HCT116 (cell line): ENCODE results near the gene HSD3B7. TPM values are rescaled to one million over a fixed set of nuclear protein-coding genes. Genes with fewer than 3 reads are reported as not detected.

ENCODE experiments used
- ATAC-seq: fragments of 200-7000 bp; cut with Tn5 transposase; 2 replicates; pipeline ENCODE4 v1.9.1; 2020; ENCODE audit warnings: mild to moderate bottlenecking, moderate library complexity
- BruUV-seq: library from RNA; stranded (reverse); fragments of 400-500 nt; replicated peaks from 2 replicates; lab custom pipeline; 2021; lab: Mats Ljungman, UMichigan
- CTCF ChIA-PET: fragments of 300-600 bp; sonication (Branson Sonifier 250); formaldehyde crosslinking; loops from one replicate; lab custom pipeline; 2021; ENCODE audit warnings: antibody characterized with exemption; lab: Charles Lee
- POLR2A ChIA-PET: fragments of 300-600, 350-600 bp; sonication (Branson Sonifier 250); formaldehyde crosslinking; loops from one replicate; lab custom pipeline; 2021; ENCODE audit warnings: antibody characterized with exemption; lab: Charles Lee
- RAD21 ChIA-PET, 2 experiments: fragments of 300-600 bp; sonication (Branson Sonifier 250); formaldehyde crosslinking; loops; one replicate each; lab custom pipeline; 2023; ENCODE audit warnings: low total read pairs in 2 of 2; ENCODE audit not compliant: uncharacterized antibody in 2 of 2, unreplicated experiment in 2 of 2, low non-redundant PET in 1 of 2; lab: Charles Lee
- DNase-seq: peaks from one replicate; pipeline ENCODE4 v3.0.0-alpha.2; 2010; ENCODE audit warnings: low read depth, low spot score
- H2AFZ ChIP-seq: fragments of 200-600 bp; shearing (Covaris generic), sonication (generic); 2 replicates; pipeline ENCODE4 v1.6.1; 2017; ENCODE audit warnings: low read depth, mixed run types, mixed read lengths, antibody characterized with exemption, low read length; ENCODE audit not compliant: poor library complexity, severe bottlenecking
- H3K27ac ChIP-seq: 2 replicates; pipeline ENCODE4 v1.5.1; 2012; ENCODE audit warnings: low read depth, low read length
- H3K27me3 ChIP-seq: fragments of 200-600 bp; sonication (generic); 2 replicates; pipeline ENCODE4 v1.6.1; 2016; ENCODE audit warnings: mixed run types, low read length, mixed read lengths; ENCODE audit not compliant: insufficient read depth
- H3K36me3 ChIP-seq, 2 experiments: fragments of 200-500 bp in 1 of 2; fragments of 200-600 bp in 1 of 2; sonication (Bioruptor generic) in 1 of 2; sonication (generic) in 1 of 2; 2 replicates each; pipeline versions ENCODE4 v1.5.1 to v1.6.1; 2014 to 2016; ENCODE audit warnings: low read length in 2 of 2, inconsistent platforms in 1 of 2, mixed read lengths in 1 of 2, mixed run types in 1 of 2; ENCODE audit not compliant: insufficient read depth in 2 of 2, control insufficient read depth in 1 of 2
- H3K4me1 ChIP-seq, 2 experiments: fragments of 200-600 bp in 1 of 2; sonication (generic) in 1 of 2; 2 replicates each; pipeline versions ENCODE4 v1.5.1 to v1.6.1; 2012 to 2017; ENCODE audit warnings: low read length in 2 of 2, inconsistent platforms in 1 of 2, mild to moderate bottlenecking in 1 of 2, mixed read lengths in 1 of 2, mixed run types in 1 of 2, moderate library complexity in 1 of 2; ENCODE audit not compliant: insufficient read depth in 2 of 2, control insufficient read depth in 1 of 2
- H3K4me2 ChIP-seq: fragments of 200-600 bp; sonication (generic); 2 replicates; pipeline ENCODE4 v1.6.1; 2017; ENCODE audit warnings: mixed run types, low read length, mixed read lengths
- H3K4me3 ChIP-seq, 2 experiments: fragments of 200-600 bp in 1 of 2; sonication (generic) in 1 of 2; replicated peaks in 1 of 2; 2 replicates each; pipeline ENCODE4 v1.5.1; 2011 to 2016; ENCODE audit warnings: low read length in 2 of 2, control low read depth in 1 of 2, low read depth in 1 of 2, mild to moderate bottlenecking in 1 of 2, mixed read lengths in 1 of 2, mixed run types in 1 of 2
- H3K79me2 ChIP-seq: fragments of 200-600 bp; sonication (generic); 2 replicates; pipeline ENCODE4 v1.6.1; 2017; ENCODE audit warnings: mild to moderate bottlenecking, mixed run types, low read length, moderate library complexity, mixed read lengths; ENCODE audit not compliant: insufficient read depth
- H3K9ac ChIP-seq: fragments of 200-600 bp; sonication (generic); 2 replicates; pipeline ENCODE4 v1.6.1; 2016; ENCODE audit warnings: low read length, mixed read lengths
- H3K9me2 ChIP-seq: fragments of 200-600 bp; sonication (generic), shearing (Covaris generic); 2 replicates; pipeline ENCODE4 v1.6.1; 2017; ENCODE audit warnings: mixed run types, mild to moderate bottlenecking, moderate library complexity; ENCODE audit not compliant: insufficient read depth
- H3K9me3 ChIP-seq, 2 experiments: fragments of 200-500 bp in 1 of 2; fragments of 200-600 bp in 1 of 2; sonication (Bioruptor generic) in 1 of 2; sonication (generic) in 1 of 2; 2 replicates each; pipeline ENCODE4 v1.6.1; 2014 to 2017; ENCODE audit warnings: low read length in 2 of 2, mixed read lengths in 2 of 2, inconsistent platforms in 1 of 2, low read depth in 1 of 2, mild to moderate bottlenecking in 1 of 2, mixed run types in 1 of 2, moderate library complexity in 1 of 2; ENCODE audit not compliant: control insufficient read depth in 1 of 2, insufficient read depth in 1 of 2
- H4K20me1 ChIP-seq: fragments of 200-600 bp; sonication (generic), shearing (Covaris generic); 2 replicates; pipeline ENCODE4 v1.6.1; 2017; ENCODE audit warnings: mixed run types, mild to moderate bottlenecking, moderate library complexity; ENCODE audit not compliant: insufficient read depth
- EGR1 ChIP-seq: IDR thresholded peaks from 2 replicates; pipeline ENCODE4 v1.6.1; 2012; ENCODE audit warnings: low read depth
- EZH2phosphoT487 ChIP-seq: fragments of 200-600 bp; IDR thresholded peaks from 2 replicates; pipeline ENCODE4 v1.6.1; 2018; ENCODE audit warnings: antibody characterized with exemption, borderline replicate concordance
- POLR2A ChIP-seq: IDR thresholded peaks from 2 replicates; pipeline ENCODE4 v1.7.0; 2011; ENCODE audit warnings: borderline replicate concordance; ENCODE audit not compliant: insufficient read depth, insufficient read length; ENCODE audit errors: extremely low read depth
- SIN3A ChIP-seq: IDR thresholded peaks from 2 replicates; pipeline ENCODE4 v1.6.1; 2012; ENCODE audit warnings: low read depth
- SP1 ChIP-seq: IDR thresholded peaks from 2 replicates; pipeline ENCODE4 v1.6.1; 2012; ENCODE audit warnings: low read depth
- SRF ChIP-seq: IDR thresholded peaks from 2 replicates; pipeline ENCODE4 v1.6.1; 2012; ENCODE audit warnings: low read depth
- ZNF274 ChIP-seq: fragments of 200-500 bp; sonication (Bioruptor generic); IDR thresholded peaks from 2 replicates; pipeline ENCODE4 v1.6.1; 2014; ENCODE audit warnings: mild to moderate bottlenecking, low read depth, low read length, inconsistent platforms
- intact Hi-C: fragments of 100-400 bp; cut with micrococcal nuclease; formaldehyde crosslinking; loops from 2 replicates; pipeline ENCODE4 v1.10.0; 2022
- total RNA-seq: library from RNA; stranded (reverse); gene quantifications from one replicate; pipeline ENCODE4 v1.2.1, GENCODE V29; 2021; ENCODE audit not compliant: unreplicated experiment
- TF ChIP-seq, protein P1 (sequence below): IDR thresholded peaks from 2 replicates; pipeline ENCODE4 v1.6.1; 2012
- TF ChIP-seq, protein P2 (sequence below): IDR thresholded peaks from 2 replicates; pipeline ENCODE4 v1.6.1; 2011; ENCODE audit warnings: mild to moderate bottlenecking, low read length, moderate library complexity; ENCODE audit not compliant: insufficient replicate concordance; ENCODE audit errors: extremely low read depth

HSD3B7 gene
- total RNA-seq, 1 experiment from 2014 or later, result 8.6 TPM

DNA sequence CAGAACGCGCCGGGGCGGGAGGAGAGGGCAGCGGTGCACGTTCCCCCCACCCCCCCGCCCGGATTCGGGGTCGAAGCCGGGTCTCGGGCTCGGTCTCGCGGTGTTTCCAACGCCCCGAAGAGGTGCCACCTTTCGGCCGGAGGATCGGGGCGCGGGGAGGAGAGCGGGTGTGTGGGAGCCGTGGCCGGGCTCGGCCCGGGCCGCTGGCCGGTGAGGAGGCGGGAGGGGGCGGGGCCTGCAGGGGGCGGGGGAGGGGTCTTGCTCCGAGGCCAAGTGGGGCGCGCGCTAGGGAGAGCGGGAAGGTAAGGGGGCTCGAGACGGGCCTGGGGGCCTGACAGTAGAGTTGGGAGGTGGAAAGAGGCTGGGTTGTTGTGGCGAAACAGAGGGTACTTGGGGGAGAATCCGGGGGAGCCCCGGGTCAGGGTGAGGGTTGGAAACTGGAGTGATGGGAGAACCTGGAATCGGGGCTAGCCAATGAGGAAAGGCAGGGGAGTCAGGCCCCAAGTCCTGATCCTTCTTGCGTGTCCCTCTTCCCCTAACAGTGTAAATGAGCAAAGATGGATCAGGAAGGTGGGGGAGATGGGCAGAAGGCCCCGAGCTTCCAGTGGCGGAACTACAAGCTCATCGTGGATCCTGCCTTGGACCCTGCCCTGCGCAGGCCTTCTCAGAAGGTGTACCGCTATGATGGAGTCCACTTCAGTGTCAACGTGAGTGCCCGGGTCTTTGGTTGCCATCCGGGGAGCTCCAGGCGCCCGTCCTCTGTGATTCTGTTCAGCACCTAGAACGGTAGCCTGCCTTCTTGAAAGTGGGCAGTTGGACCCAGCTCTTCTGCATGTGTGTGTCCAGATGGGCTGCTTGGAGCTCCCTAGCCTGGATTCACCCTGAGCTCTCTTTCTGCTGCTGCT lies 26.6 kb upstream of the HSD3B7 start:
- Histone ChIP-seq H3K9ac (peak overlapping the region; percentile 88), H3K9me2 (no peaks in the 10 kb centered on the region), H2AFZ (no peak overlapping the region), H3K27ac (peak overlapping the region; percentile 100), H3K79me2 (peaks cover 28% of the 10 kb centered on the region), H3K27me3 (no peaks in the 10 kb centered on the region), H3K36me3 (peaks cover 39 to 43% of the 10 kb centered on the region in 2 experiments), H3K9me3 (no peaks in the 10 kb centered on the region), H3K4me2 (peak overlapping the region; percentile 90), H4K20me1 (no peaks in the 10 kb centered on the region), H3K4me1 (peaks cover 21 to 28% of the 10 kb centered on the region in 2 experiments), H3K4me3 (peak overlapping the region; percentile 74 to 88)
- RAD21 ChIA-PET, result no interaction called here
- TF ChIP-seq EGR1, result no peak
- TF ChIP-seq, protein P1, sequence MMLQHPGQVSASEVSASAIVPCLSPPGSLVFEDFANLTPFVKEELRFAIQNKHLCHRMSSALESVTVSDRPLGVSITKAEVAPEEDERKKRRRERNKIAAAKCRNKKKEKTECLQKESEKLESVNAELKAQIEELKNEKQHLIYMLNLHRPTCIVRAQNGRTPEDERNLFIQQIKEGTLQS, result no peak
- TF ChIP-seq EZH2phosphoT487, result no peak
- TF ChIP-seq SRF, result no peak
- TF ChIP-seq SP1, result no peak
- TF ChIP-seq SIN3A, result no peak
- TF ChIP-seq, protein P2, sequence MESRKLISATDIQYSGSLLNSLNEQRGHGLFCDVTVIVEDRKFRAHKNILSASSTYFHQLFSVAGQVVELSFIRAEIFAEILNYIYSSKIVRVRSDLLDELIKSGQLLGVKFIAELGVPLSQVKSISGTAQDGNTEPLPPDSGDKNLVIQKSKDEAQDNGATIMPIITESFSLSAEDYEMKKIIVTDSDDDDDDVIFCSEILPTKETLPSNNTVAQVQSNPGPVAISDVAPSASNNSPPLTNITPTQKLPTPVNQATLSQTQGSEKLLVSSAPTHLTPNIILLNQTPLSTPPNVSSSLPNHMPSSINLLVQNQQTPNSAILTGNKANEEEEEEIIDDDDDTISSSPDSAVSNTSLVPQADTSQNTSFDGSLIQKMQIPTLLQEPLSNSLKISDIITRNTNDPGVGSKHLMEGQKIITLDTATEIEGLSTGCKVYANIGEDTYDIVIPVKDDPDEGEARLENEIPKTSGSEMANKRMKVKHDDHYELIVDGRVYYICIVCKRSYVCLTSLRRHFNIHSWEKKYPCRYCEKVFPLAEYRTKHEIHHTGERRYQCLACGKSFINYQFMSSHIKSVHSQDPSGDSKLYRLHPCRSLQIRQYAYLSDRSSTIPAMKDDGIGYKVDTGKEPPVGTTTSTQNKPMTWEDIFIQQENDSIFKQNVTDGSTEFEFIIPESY, result no peak
- no peak for TF ChIP-seq POLR2A
- no peak for TF ChIP-seq ZNF274
- peak; percentile 35 for DNase-seq
- CTCF ChIA-PET, result no interaction called here
- BruUV-seq, result no TSS peak
- POLR2A ChIA-PET, result no interaction called here
- intact Hi-C loops, result loop anchor here (10.0 kb wide), 2 partner anchors 136 to 486 kb away; partner anchors contain the start of genes VKORC1 and ZNF843
- peak; percentile 57 for ATAC-seq
